ENCODE measurements around the gene PCDH15.

The PCDH15 gene

GRCh38 chr10:54266395-54266794, 534.6 kb downstream of the PCDH15 start:
- TF ChIP-seq CTCF (IDR thresholded peaks at IDR 0.05; ENCODE audit: low read depth, low read length), result no peak
- H3K4me3 ChIP-seq (replicated peaks in 1 of 2; ENCODE audit: low read depth in 2 of 2, low read length in 2 of 2), result no peak overlapping the region
- DNase-seq (ENCODE audit: low read depth in 2 of 2), result no peak

DNA sequence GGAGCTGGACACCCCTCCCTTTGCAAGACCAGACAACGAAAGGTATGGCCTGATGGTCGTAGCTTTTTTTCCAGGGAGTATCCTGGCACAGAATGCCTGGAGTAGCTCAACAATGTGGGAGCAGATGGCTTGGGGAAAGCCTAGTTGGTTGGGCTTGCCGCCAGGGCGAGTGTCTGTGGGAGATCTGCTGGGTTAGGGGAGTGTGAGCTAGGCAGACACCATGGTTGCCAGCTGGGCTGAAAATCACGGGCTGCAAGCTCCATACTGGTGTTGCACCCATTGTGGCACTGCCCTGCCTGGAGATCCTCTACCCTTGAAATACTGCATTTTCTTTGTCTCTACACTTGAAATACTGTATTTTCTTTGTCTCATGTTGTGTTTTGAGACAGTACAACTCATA, 538.3 kb downstream of the PCDH15 start:
- H3K4me3 ChIP-seq (replicated peaks in 1 of 2; ENCODE audit: low read depth in 2 of 2, low read length in 2 of 2), result no peak overlapping the region
- TF ChIP-seq CTCF (IDR thresholded peaks at IDR 0.05; ENCODE audit: low read depth, low read length), result no peak
- DNase-seq (ENCODE audit: low read depth in 2 of 2), result no peak

DNA sequence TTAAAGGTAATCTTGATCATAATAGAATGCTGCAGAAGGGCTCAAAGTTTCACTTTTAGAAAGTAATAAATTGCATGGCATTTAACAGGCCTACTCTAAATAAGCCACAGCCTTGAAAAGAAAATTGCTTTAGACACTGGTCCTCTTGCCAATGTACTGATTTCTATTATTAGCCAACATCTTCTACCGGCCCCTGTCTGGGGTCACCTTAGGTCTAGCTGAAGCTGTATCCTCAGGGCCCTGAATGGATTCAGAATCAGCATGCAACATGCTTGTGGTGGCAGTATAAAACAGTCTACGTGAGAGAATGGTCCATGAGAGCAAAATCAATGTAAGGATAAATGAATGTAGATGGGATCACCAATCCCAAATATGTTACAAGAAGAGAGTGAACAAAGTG, 541.9 kb downstream of the PCDH15 start:
- no peak for TF ChIP-seq CTCF (IDR thresholded peaks at IDR 0.05; ENCODE audit: low read depth, low read length)
- no peak overlapping the region for H3K4me3 ChIP-seq (replicated peaks in 1 of 2; ENCODE audit: low read depth in 2 of 2, low read length in 2 of 2)
- no peak for DNase-seq (ENCODE audit: low read depth in 2 of 2)

DNA sequence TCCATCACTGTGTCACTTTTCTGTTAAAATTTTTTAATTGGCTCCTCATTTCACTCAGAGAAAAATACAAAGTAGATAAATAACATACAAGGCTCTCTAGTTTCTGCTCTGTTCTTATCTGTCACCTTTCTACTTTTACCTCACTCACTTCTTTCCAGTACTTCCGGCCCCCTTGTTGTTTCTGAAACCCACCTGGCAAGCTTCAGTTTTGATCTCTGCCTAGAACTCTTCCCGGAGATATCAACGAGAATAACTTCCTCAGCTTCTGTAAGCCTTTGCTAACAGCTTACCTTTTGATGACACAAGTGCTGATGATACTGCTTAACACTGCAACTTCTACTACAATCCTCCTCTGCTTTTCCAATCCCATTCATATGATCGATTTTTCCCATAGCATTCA, 566.2 kb downstream of the PCDH15 start:
- H3K4me3 ChIP-seq (replicated peaks in 1 of 2; ENCODE audit: low read depth in 2 of 2, low read length in 2 of 2), result no peak overlapping the region
- no peak for TF ChIP-seq CTCF (IDR thresholded peaks at IDR 0.05; ENCODE audit: low read depth, low read length)
- no peak for DNase-seq (ENCODE audit: low read depth in 2 of 2)

- no peak overlapping the region for H3K4me3 ChIP-seq (replicated peaks in 1 of 2; ENCODE audit: low read depth in 2 of 2, low read length in 2 of 2)
- no peak for DNase-seq (ENCODE audit: low read depth in 2 of 2)
- TF ChIP-seq CTCF (IDR thresholded peaks at IDR 0.05; ENCODE audit: low read depth, low read length), result no peak
Observed at GRCh38 chr10:54203401-54203800, 597.6 kb downstream of the PCDH15 start.

GRCh38 chr10:54198051-54198450, 603.0 kb downstream of the PCDH15 start:
- H3K4me3 ChIP-seq (replicated peaks in 1 of 2; ENCODE audit: low read depth in 2 of 2, low read length in 2 of 2), result no peak overlapping the region
- TF ChIP-seq CTCF (IDR thresholded peaks at IDR 0.05; ENCODE audit: low read depth, low read length), result no peak
- no peak for DNase-seq (ENCODE audit: low read depth in 2 of 2)

GRCh38 chr10:54194806-54195205, 606.2 kb downstream of the PCDH15 start:
- no peak for TF ChIP-seq CTCF (IDR thresholded peaks at IDR 0.05; ENCODE audit: low read depth, low read length)
- no peak overlapping the region for H3K4me3 ChIP-seq (replicated peaks in 1 of 2; ENCODE audit: low read depth in 2 of 2, low read length in 2 of 2)
- DNase-seq (ENCODE audit: low read depth in 2 of 2), result no peak
